GM21360 (cell line): ENCODE measurements around the gene DCDC2.
"Not testable (repeated sequence)": the region's sequence is repeated elsewhere in the genome, so short reads cannot be mapped to it uniquely, and the experiment has no call there.

Experiments
- ATAC-seq: cut with Tn5 transposase; IDR thresholded peaks from one replicate; pipeline ENCODE4 v1.9.1; 2021; ENCODE audit warnings: mild to moderate bottlenecking, moderate library complexity; ENCODE audit not compliant: unreplicated experiment

The DCDC2 gene

DNA sequence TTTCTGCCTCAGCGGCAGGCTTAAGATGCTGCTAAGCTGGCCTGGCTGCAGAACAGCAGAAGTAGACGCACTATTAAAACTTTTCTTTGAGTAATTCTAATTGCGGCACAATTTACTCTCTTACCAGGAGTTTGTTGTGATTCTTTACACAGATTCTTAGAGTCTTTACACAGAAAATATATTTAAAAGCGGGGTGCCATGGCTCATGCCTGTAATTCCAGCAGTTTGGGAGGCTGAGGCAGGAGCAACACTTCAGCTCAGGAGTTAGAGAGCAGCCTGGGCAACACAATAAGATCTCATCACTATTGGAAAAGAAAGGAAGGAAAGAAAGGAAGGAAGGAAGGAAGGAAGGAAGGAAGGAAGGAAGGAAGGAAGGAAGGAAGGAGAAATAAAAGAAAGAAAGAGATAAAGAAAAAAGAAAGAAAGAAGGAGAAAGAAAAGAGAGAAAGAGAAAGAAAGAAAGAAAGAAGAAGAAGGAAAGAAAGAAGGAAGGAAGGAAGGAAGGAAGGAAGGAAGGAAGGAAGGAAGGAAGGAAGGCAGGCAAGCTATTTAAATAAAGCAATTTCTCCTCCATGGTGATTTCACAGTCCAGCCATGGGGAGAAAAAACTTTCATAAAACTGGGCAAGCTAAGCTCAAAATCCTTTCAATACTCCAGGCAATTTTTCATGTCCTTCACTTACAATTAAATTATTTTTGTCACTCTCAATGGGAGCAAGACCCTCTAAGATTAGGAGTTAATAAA, 23.8 kb upstream of the DCDC2 start:
- ATAC-seq = no peak

DNA sequence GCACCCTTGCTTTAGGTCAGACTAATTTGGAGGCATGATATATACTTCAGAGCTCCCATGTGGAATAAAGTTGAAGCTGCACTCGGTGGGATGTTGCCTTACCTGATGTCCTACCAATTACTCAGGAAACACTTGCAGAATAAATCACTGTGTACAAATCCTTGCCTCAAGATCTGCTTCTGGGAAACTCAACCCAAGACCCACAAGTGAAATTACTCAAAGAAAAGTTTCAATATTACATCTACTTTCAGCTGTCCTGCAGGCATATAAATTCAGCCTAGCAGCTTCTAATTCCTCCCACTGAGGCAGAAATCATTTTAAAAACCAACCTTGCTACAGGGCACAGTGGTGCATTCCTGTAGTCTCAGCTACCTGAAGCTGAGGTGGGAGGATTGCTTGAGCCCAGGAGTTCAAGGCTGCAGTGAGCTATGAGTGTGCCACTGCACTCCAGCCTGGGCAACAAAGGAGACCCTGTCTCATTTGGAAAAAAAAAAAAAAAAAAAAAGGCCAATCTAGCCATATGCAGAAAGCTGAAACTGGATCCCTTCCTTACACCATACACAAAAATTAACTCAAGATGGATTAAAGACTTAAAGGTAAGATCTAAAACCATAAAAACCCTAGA, 20.7 kb upstream of the DCDC2 start:
- no peak for ATAC-seq

DNA sequence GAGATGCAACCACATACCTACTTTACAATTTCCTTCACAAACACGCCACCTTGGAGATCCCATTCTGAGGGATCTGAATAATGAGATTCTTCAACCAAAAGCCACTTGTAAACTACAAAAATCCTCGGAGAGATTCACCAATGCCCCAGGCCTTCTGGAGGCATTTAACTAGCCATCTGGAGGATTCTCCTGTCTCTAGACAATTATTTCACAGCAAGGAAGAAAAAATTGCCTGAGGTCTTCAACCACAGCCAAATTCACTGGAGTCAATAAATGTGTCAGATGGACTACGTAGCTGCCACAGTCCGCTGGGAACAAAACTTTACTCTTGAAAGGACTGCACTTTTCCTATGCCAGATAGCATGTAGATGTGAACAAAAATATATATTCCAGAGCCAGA, 19.0 kb upstream of the DCDC2 start:
- ATAC-seq = no peak

DNA sequence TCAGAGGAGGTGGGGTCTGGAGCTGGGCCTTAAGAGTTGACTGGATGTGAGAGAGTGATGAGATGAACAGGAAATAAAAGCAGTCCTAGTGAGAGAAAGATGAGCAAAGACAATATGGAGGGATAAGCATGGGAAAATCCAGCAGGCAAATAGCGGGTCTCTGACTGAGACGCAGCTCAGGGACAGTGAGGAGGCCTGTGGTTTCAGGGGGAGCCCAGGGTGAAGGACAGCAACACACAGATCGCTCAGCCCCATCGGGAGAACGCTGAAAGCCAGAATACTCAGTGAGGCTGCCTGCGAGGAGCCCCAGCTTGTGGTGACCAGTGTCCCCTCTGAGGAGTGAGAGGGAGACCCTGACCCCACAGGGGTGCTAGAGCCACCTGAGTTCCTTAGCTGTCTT, 16.8 kb upstream of the DCDC2 start:
- no peak for ATAC-seq

DNA sequence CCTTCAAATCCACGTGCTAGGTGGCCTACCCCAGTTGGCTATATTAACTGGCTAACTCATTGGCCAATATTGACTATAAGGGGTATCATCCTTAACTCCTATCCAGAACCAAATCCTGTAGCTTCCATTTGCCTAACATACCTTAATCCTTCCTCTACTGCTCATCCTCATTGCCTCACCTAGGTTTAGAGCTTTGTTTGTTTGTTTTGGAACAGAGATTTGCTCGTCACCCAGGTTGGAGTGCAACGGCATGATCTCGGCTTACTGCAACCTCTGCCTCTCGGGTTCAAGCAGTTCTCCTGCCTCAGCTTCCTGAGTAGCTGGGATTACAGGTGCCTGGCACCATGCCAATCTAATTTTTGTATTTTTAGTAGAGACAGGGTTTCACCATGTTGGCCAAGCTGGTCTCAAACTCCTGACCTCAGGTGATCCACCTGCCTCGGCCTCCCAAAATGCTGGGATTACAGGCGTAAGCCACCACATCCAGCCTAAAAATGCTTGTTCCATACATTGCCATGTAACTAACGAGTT, 7.3 kb upstream of the DCDC2 start:
- not testable (repeated sequence) for ATAC-seq

DNA sequence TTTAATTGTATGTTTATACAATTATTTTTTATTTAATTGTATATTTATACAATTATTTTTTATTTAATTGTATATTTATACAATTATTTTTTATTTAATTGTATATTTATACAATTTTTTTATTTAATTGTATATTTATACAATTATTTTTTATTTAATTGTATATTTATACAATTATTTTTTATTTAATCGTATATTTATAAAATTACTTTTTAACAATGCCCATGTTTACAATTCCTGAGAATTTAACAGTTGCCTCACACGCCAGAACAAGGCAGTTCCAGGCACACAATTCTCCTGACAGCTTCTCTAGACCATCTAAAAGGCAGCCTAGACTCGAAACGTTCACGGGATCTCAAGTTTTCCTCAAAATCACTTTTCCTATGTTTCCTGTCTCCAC, 4.5 kb upstream of the DCDC2 start:
- not testable (repeated sequence) for ATAC-seq

DNA sequence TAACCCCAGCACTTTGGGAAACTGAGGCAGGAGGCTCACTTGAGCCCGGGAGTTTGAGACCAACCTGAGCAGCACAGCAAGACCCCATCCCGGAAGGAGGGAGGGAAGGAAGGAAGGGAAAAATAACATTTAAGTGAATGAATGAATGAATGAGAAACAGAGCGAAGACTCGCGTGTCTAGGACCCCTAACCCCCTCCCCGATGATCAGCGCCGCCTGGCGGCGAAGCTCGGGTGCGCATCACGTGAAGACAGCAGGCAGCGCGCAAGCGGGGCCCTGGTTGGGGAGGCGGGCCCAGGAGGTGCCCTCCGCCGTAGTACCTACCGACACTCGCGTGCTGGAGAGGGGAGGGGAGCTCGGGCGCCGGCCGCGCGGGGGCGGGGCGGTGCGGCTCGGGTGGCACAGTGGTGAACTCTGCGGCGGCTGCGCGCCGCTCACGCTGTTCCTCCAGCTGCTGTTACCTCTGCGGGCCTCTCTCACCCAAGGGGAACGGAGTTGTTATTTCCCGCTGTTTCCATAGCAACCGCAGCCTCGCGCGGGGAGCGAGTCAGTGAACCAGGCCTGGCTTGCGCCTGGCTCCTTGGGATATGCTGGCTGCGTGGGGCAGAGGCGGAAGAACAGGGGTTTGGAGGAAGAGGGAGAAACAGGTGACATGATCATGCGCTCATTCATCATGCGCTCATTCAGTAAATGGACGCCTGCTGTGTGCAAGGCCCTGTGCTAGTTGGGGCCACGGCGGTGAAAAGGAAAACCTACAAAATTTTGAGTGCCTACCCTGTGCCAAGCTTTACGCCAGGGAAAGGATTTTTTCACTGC, 2.0 kb upstream of the DCDC2 start:
- ATAC-seq = peak; percentile 85

DNA sequence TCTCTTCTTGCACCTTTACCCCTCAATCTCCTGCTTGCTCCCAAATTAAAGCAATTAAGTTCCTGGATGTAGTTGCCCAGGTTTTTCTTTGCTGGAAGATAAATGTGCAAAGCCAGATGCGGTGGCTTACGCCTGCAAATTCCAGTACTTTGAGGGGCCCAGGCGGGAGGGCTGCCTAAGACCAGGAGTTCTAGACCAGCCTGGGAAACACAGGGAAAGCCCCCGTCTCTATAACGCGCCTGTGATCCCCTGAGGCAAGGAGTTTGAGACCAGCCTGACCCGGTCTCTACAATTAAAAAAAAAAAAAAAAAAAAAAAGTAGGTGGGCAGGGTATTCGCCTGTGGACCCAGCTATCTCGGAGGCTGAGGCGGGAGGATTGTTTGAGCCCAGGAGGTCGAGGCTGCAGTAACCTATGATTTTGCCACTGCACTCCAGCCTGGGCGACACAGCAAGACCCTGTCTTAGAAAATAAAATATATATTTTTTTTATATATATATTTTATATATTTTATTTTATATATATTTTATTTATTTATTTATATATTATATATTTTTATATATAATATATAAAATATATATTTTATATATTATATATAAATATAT, 461 bp upstream of the DCDC2 start:
- no peak for ATAC-seq

DNA sequence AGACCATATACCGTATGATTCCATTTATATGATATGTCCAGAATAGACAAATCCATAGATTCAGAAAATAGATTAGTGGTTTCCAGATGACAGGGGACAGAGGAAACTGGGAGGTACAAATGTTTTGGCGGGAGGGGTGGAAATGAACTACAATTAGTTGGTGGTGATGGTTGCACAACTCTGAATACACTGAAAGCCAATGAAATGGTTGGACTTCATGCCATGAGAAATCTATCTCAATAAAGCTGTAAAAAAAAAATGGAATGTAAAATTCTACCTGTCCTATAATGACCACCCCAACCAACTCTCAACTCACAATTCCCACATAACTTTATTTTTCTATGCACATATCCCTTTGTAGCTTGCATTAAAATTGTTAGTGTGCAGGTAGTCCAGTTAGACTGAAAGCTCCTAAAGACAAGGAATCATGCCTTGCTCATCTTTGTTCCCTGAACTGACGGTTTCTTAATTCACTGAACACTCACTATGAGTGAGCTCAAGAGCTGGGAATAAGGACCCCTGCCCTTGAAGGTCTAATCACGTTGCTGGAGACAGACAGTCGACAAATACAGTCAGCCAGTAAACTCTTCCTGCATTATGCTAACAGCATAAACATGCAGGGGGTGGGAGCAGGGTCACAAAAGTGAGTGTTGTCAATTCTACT, 1.4 kb downstream of the DCDC2 start:
- ATAC-seq = no peak

DNA sequence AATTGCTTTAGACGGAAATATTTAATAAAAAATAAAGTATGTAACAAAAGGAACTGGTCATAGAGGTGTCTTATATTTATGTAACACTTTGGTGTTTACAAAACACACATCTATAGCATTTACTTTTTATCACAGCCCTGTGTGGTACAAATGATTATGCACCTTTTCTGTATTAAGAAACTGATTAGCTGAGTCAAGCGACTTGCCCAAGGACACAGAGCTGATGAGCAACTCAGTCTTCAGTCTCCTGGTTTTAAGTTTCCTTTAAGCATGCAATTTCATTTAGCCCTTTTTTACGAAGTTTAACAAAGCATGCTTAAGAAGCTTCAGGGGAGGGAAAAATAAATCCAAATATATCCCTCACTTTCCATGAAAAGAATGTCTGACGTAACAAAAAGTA, 2.5 kb downstream of the DCDC2 start:
- ATAC-seq = no peak

DNA sequence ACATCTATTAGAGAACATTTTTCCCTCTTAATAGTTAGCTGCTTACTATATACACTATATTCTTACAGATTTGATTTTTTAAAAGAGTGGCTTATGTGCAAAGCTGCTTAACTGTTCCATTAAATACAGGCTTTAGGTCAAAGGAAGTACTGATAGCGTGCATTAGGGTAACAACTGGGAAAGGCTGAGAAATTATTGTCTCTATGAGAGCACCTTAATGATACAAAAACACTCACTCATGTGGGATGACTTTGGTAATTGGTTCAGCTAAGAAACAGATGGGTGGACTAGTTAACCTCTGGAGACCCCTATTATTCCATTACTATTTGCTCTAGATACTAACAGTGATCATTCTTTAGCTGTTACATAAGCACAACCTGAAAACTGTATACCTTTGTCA, 4.0 kb downstream of the DCDC2 start:
- ATAC-seq = no peak

DNA sequence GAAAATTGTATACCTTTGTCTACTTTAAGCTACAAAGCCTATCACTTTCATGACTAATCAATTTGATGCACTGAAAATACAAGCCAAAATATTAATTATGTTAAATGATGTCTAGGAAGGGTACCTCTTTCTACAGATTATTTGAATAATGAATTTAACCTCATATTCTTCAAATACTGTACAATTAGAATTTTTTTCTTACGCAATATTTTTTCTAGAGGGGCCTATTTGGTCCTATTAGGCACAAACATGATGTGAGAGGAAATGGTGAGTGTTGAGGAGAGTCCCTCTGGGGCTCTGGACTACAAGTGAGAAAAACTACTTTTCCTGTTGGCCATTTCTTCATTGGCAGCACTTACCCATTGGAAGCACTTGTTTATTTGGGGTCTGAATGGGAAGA, 5.4 kb downstream of the DCDC2 start:
- no peak for ATAC-seq

DNA sequence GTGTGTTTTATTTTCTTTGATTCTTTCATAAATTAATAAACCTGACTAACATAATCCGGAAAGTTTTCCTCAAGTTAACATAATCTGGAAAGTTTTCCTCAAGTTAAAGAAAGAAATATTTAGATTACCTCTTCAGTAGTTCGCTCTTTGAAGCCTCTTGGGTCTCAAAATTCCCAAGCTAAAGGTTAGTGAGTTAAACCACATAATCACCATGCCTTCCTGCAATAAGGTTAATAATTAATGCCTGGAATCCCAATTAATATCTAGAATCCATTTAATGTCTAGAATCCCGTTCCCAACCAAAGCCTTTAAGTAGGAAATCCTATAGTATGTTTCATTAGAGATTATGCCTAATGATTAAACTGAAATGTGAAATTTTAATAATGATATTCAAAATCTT, 12.9 kb downstream of the DCDC2 start:
- ATAC-seq = no peak

DNA sequence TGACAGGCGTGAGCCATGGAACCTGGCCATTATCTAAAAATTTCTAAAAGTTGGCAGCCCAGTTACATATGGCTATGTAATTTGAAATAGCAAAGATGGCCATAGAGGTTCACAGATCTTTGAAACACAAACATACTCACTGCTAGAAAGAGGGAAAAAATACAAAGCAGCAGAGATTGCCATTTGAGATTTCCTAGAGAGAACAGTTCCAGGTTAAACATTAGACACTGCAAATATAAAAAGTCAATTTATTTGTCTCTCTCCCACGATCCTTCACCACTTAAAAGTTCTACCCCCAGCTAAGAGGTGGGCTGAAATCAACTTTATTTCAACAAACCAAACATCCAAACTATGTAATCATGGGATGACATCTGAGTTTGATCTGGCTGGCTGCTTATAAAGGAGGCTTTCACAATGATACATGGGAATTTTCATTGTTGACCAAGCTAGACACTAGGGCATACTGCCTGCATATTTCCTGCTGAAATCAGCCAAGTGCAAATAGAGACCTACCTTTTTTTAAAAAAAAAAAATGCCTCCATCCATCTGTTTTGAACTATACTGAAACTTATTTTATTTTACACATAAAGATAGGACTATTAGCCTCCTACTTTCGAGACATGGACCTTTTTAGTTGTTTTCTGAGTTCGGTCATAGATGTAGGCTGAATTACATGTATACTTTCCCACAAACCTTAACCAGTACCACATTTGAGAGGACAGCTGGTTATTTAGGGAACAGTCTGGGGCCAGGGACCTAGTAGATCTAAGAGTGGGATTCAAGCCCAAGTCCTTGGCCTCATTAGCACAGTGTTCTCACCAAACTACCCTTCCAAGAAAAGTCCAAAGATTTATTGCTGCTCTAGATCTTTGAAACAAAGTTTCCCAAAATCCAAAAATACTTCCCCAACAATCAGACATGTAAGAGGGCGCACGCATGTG, 16.6 kb downstream of the DCDC2 start:
- ATAC-seq = no peak

DNA sequence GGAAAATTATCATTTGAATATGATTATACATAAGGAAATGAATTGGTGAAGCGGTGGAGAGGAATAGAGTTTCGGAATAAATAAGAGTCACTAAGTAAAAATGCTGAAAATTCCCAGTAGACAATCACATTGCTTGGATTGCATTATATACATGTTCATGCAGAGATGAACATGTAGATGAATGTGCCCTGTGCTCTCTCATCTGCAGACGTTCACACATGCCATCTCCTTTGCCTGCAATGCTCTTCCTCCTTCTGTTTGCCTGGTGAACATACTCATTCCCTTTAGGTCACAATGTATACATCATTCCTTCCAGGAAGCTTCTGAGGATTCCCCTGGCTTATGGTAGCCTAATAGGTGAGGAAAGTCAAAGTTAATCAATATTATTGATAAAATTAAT, 17.9 kb downstream of the DCDC2 start:
- no peak for ATAC-seq

DNA sequence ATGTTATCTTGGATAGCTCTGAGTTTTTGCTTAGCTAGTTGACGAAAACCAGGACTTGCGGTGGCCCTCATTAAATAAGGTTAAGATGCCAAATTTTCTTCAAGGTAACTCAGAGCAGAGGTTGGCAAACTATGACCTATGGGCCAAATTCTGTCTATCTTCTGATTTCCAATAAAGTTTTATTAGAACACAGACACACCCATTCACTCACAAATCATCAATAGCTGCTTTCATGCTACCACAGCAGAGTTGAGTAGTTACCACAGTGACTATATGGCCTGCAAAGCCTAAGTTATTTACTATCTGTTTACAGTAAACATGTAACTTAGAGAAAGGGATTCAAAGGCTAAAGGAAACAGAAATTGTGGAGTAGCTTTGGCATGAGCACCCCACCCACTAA, 23.6 kb downstream of the DCDC2 start:
- ATAC-seq = no peak

DNA sequence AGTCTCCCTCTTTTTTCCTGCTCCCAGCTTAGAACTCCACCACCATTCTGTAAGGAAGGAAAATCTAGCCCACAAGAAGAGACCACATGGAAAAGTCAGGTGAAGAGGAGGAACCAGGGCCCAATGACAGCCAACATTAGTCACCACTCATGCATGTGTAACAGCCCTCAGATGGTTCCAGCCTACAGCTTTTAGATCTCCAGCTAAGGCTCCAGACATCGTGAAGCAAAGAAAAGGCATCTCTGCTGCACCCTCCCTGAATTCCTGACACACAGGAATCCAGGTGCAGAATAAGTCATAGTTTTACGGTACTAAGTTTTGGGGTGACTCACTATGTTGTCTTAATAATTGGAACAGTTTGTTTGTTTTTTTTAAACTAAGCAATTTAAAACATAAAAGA, 25.5 kb downstream of the DCDC2 start:
- no peak for ATAC-seq

DNA sequence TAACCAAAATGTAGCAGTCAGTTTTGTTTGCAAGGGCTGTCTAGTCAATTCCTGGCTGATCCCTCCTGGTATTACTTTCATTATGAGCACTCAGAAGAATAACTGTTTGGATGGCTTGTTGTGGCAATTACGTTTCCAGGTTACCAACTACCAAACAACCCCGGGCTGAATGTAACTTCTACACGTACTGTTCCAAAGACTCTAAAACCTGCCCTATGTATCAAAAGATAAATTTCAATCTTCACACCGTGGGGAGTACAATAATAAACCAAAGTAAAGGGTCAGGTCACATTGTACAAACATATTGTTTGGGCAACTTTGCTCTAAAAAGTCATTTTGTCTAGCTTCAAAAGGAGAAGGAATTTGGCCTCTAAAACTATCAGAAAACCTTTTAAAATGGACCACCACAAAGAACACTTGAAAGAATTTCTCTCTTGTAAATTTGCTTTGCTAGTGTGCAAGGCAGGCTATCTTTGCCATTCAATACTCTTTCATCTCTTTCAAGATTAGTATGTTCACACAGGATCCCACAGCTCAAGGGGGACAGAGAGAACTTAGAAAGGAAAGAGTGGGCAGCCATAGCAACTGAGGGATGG, 27.6 kb downstream of the DCDC2 start:
- no peak for ATAC-seq

DNA sequence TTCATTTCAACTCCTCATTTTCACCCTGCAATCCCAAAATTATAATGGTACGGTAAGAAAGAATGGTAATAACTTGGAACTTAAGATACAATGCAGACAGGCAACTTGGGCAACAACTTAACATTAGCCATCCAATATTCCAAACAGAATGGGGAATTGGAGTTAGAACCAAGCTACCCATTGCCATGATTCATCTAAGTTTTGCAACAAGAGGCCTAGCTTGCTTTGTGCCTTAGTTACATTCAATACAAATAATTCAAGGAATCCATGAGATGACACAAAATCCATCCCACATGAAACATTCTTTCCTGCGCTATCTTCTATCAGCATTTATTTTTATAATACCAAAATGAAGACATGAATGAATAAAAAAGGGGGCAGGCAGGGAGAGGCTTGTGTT, 28.4 kb downstream of the DCDC2 start:
- no peak for ATAC-seq
